Naive B cell (primary cell): ENCODE data around the gene HSD17B2. TPM values are rescaled to one million over a fixed set of nuclear protein-coding genes. Genes with fewer than 3 reads are reported as not detected.

Experiments used
- ATAC-seq, 2 donors: fragments of 150-1000 bp; cut with Tn5 transposase; 2 replicates each; pipeline ENCODE4 v1.10.0; 2021; ENCODE audit warnings: low read depth in 2 of 2, mild to moderate bottlenecking in 2 of 2, moderate library complexity in 2 of 2
- DNase-seq: peaks from one replicate; pipeline ENCODE4 v3.0.0; 2022
- H3K27ac Mint-ChIP-seq, 6 donors: one replicate each; pipeline ENCODE4 v1.8.0; 2020 to 2022; ENCODE audit warnings: mild to moderate bottlenecking in 6 of 6, mixed read lengths in 6 of 6, moderate library complexity in 5 of 6, inconsistent platforms in 2 of 6
- H3K27me3 Mint-ChIP-seq, 3 donors: one replicate each; pipeline ENCODE4 v1.8.0; 2021 to 2022; ENCODE audit warnings: mixed read lengths in 3 of 3, mild to moderate bottlenecking in 1 of 3
- H3K36me3 Mint-ChIP-seq, 2 donors: one replicate each; pipeline ENCODE4 v1.8.0; 2020 to 2022; ENCODE audit warnings: mixed read lengths in 2 of 2, inconsistent platforms in 1 of 2, mild to moderate bottlenecking in 1 of 2
- H3K4me1 Mint-ChIP-seq, 3 donors: one replicate each; pipeline ENCODE4 v1.8.0; 2020 to 2022; ENCODE audit warnings: mixed read lengths in 3 of 3, inconsistent platforms in 1 of 3, mild to moderate bottlenecking in 1 of 3, moderate library complexity in 1 of 3
- H3K4me3 Mint-ChIP-seq, 8 donors: one replicate each; pipeline ENCODE4 v1.8.0; 2020 to 2022; ENCODE audit warnings: mild to moderate bottlenecking in 8 of 8, mixed read lengths in 8 of 8, moderate library complexity in 8 of 8, inconsistent platforms in 2 of 8
- H3K9me3 Mint-ChIP-seq, 7 donors: one replicate each; pipeline ENCODE4 v1.8.0; 2020 to 2022; ENCODE audit warnings: mixed read lengths in 7 of 7, mild to moderate bottlenecking in 5 of 7, inconsistent platforms in 2 of 7, moderate library complexity in 1 of 7
- polyA plus RNA-seq, 6 donors: library from polyadenylated mRNA; unstranded; fragments of 300-500 nt; fragmentation: Illumina TruSeq; gene quantifications; one replicate each; pipeline ENCODE4 v1.2.3, GENCODE V29; 2021; ENCODE audit warnings: low read depth in 6 of 6

The HSD17B2 gene
- polyA plus RNA-seq, 6 donors from 2014 or later = not detected

- ATAC-seq = no peak
Measured at GRCh38 chr16:82046541-82046940, 11.5 kb downstream of the HSD17B2 start.

GRCh38 chr16:82046941-82047340 lies 11.9 kb downstream of the HSD17B2 start:
- no peaks in the 10 kb centered on the region for H3K4me1 Mint-ChIP-seq
- no peak overlapping the region for H3K4me3 Mint-ChIP-seq
- DNase-seq (no peak), ATAC-seq (no peak)
- H3K36me3 Mint-ChIP-seq = no peaks in the 10 kb centered on the region
- no peak overlapping the region for H3K27ac Mint-ChIP-seq
- peaks cover 31 to 43% (median 42%) of the 10 kb centered on the region in 3 donors for H3K27me3 Mint-ChIP-seq
- no peaks in the 10 kb centered on the region for H3K9me3 Mint-ChIP-seq

More at GRCh38 chr16:82046541-82046940, 11.5 kb downstream of the HSD17B2 start:
- H3K4me3 Mint-ChIP-seq = no peak overlapping the region
- no peaks in the 10 kb centered on the region for H3K4me1 Mint-ChIP-seq
- peaks cover 33 to 46% (median 42%) of the 10 kb centered on the region in 3 donors for H3K27me3 Mint-ChIP-seq
- no peaks in the 10 kb centered on the region for H3K36me3 Mint-ChIP-seq
- H3K9me3 Mint-ChIP-seq = no peaks in the 10 kb centered on the region
- DNase-seq = no peak
- H3K27ac Mint-ChIP-seq = no peak overlapping the region

GRCh38 chr16:82047374-82047773 lies 12.3 kb downstream of the HSD17B2 start:
- Mint-ChIP-seq H3K4me3 (no peak overlapping the region), H3K9me3 (no peaks in the 10 kb centered on the region), H3K36me3 (no peaks in the 10 kb centered on the region), H3K4me1 (no peaks in the 10 kb centered on the region), H3K27me3 (peaks cover 32 to 45% (median 42%) of the 10 kb centered on the region in 3 donors), H3K27ac (no peak overlapping the region)
- DNase-seq (no peak), ATAC-seq (no peak)

- Mint-ChIP-seq H3K27ac (no peak overlapping the region), H3K27me3 (peaks cover 37 to 49% (median 43%) of the 10 kb centered on the region in 3 donors), H3K36me3 (no peaks in the 10 kb centered on the region), H3K4me1 (no peaks in the 10 kb centered on the region), H3K9me3 (no peaks in the 10 kb centered on the region), H3K4me3 (no peak overlapping the region)
- DNase-seq (no peak), ATAC-seq (no peak)
Measured at GRCh38 chr16:82047787-82048186, 12.7 kb downstream of the HSD17B2 start.

- no peaks in the 10 kb centered on the region for H3K4me1 Mint-ChIP-seq
- H3K9me3 Mint-ChIP-seq = no peaks in the 10 kb centered on the region
- no peaks in the 10 kb centered on the region for H3K36me3 Mint-ChIP-seq
- ATAC-seq (no peak), DNase-seq (no peak)
- H3K4me3 Mint-ChIP-seq = no peak overlapping the region
- no peak overlapping the region for H3K27ac Mint-ChIP-seq
- H3K27me3 Mint-ChIP-seq = peaks cover 45 to 48% (median 48%) of the 10 kb centered on the region in 3 donors
Measured at GRCh38 chr16:82049484-82049883, 14.4 kb downstream of the HSD17B2 start.

- H3K9me3 Mint-ChIP-seq = no peaks in the 10 kb centered on the region
- peaks cover 49 to 56% (median 50%) of the 10 kb centered on the region in 3 donors for H3K27me3 Mint-ChIP-seq
- H3K4me3 Mint-ChIP-seq = no peak overlapping the region
- no peak for DNase-seq
- no peaks in the 10 kb centered on the region for H3K4me1 Mint-ChIP-seq
- ATAC-seq = no peak
- no peaks in the 10 kb centered on the region for H3K36me3 Mint-ChIP-seq
- H3K27ac Mint-ChIP-seq = no peak overlapping the region
Measured at GRCh38 chr16:82050506-82050905, 15.5 kb downstream of the HSD17B2 start.

GRCh38 chr16:82050909-82051357 lies 15.9 kb downstream of the HSD17B2 start:
- no peak for ATAC-seq
- peaks cover 48 to 60% (median 49%) of the 10 kb centered on the region in 3 donors for H3K27me3 Mint-ChIP-seq
- DNase-seq = no peak
- no peaks in the 10 kb centered on the region for H3K9me3 Mint-ChIP-seq
- no peaks in the 10 kb centered on the region for H3K36me3 Mint-ChIP-seq
- no peak overlapping the region for H3K4me3 Mint-ChIP-seq
- no peaks in the 10 kb centered on the region for H3K4me1 Mint-ChIP-seq
- no peak overlapping the region for H3K27ac Mint-ChIP-seq

GRCh38 chr16:82051656-82052055 lies 16.6 kb downstream of the HSD17B2 start:
- Mint-ChIP-seq H3K4me3 (no peak overlapping the region), H3K4me1 (no peaks in the 10 kb centered on the region), H3K27ac (no peak overlapping the region), H3K36me3 (no peaks in the 10 kb centered on the region), H3K9me3 (no peaks in the 10 kb centered on the region), H3K27me3 (peaks cover 51 to 60% (median 51%) of the 10 kb centered on the region in 3 donors)
- ATAC-seq (no peak), DNase-seq (no peak)

GRCh38 chr16:82055117-82055516 lies 20.1 kb downstream of the HSD17B2 start:
- no peak overlapping the region for H3K4me3 Mint-ChIP-seq
- no peaks in the 10 kb centered on the region for H3K4me1 Mint-ChIP-seq
- ATAC-seq (no peak), DNase-seq (no peak)
- H3K27ac Mint-ChIP-seq = no peak overlapping the region
- no peaks in the 10 kb centered on the region for H3K36me3 Mint-ChIP-seq
- peaks cover 47 to 49% (median 48%) of the 10 kb centered on the region in 3 donors for H3K27me3 Mint-ChIP-seq
- H3K9me3 Mint-ChIP-seq = peaks cover 0 to 3% (median 0%) of the 10 kb centered on the region in 7 donors

GRCh38 chr16:82055728-82056549 lies 20.9 kb downstream of the HSD17B2 start:
- Mint-ChIP-seq H3K36me3 (no peaks in the 10 kb centered on the region), H3K4me3 (no peak overlapping the region), H3K27ac (no peak overlapping the region), H3K4me1 (no peaks in the 10 kb centered on the region), H3K27me3 (peaks cover 46 to 48% (median 47%) of the 10 kb centered on the region in 3 donors), H3K9me3 (peaks cover 0 to 3% (median 0%) of the 10 kb centered on the region in 7 donors)
- DNase-seq = no peak
- no peak for ATAC-seq

- Mint-ChIP-seq H3K9me3 (peaks cover 0 to 3% (median 0%) of the 10 kb centered on the region in 7 donors), H3K4me1 (no peaks in the 10 kb centered on the region), H3K27me3 (peaks cover 42 to 47% (median 45%) of the 10 kb centered on the region in 3 donors), H3K27ac (no peak overlapping the region), H3K36me3 (no peaks in the 10 kb centered on the region), H3K4me3 (no peak overlapping the region)
- ATAC-seq (no peak), DNase-seq (no peak)
Measured at GRCh38 chr16:82056550-82056896, 21.5 kb downstream of the HSD17B2 start.

- ATAC-seq (no peak), DNase-seq (no peak)
- Mint-ChIP-seq H3K27ac (peak overlapping the region in 1 of 6 donors; percentile 16), H3K9me3 (peaks cover 0 to 3% (median 0%) of the 10 kb centered on the region in 7 donors), H3K4me1 (no peaks in the 10 kb centered on the region), H3K4me3 (no peak overlapping the region), H3K27me3 (peaks cover 43 to 49% (median 45%) of the 10 kb centered on the region in 3 donors), H3K36me3 (no peaks in the 10 kb centered on the region)
Measured at GRCh38 chr16:82059161-82059982, 24.3 kb downstream of the HSD17B2 start.

- Mint-ChIP-seq H3K27ac (peak overlapping the region in 1 of 6 donors; percentile 48), H3K9me3 (peaks cover 0 to 3% (median 0%) of the 10 kb centered on the region in 7 donors), H3K4me3 (no peak overlapping the region), H3K36me3 (no peaks in the 10 kb centered on the region), H3K27me3 (peaks cover 46 to 55% (median 47%) of the 10 kb centered on the region in 3 donors), H3K4me1 (no peaks in the 10 kb centered on the region)
- DNase-seq (no peak), ATAC-seq (no peak)
Measured at GRCh38 chr16:82059983-82060421, 24.9 kb downstream of the HSD17B2 start.
